DND-41 (cell line): ENCODE results near the gene PI4KB.

Experiments used
- ATAC-seq: fragments of 200-7000 bp; cut with Tn5 transposase; 3 replicates; pipeline ENCODE4 v1.9.1; 2021; ENCODE audit warnings: low read depth; ENCODE audit not compliant: insufficient read depth
- DNase-seq: peaks from one replicate; pipeline ENCODE4 v3.0.0-alpha.2; 2020
- H2AFZ ChIP-seq: 2 replicates; pipeline ENCODE4 v1.6.0; 2012; ENCODE audit warnings: low read depth, low read length
- H3K27ac ChIP-seq: 2 replicates; pipeline ENCODE4 v1.5.1; 2012; ENCODE audit warnings: low read length, inconsistent platforms
- H3K27me3 ChIP-seq: fragments of 200-600 bp; sonication (generic); 2 replicates; pipeline ENCODE4 v1.6.0; 2012; ENCODE audit warnings: low read length, mild to moderate bottlenecking, inconsistent platforms; ENCODE audit not compliant: insufficient read depth, poor library complexity
- H3K36me3 ChIP-seq: 2 replicates; pipeline ENCODE4 v1.5.1; 2012; ENCODE audit warnings: low read length, inconsistent platforms; ENCODE audit not compliant: insufficient read depth
- H3K4me1 ChIP-seq: 2 replicates; pipeline ENCODE4 v1.5.1; 2012; ENCODE audit warnings: mild to moderate bottlenecking, low read length; ENCODE audit not compliant: insufficient read depth
- H3K4me2 ChIP-seq: 2 replicates; pipeline ENCODE4 v1.6.0; 2012; ENCODE audit warnings: mild to moderate bottlenecking, moderate library complexity, low read length, inconsistent platforms; ENCODE audit not compliant: insufficient read depth
- H3K4me3 ChIP-seq, 2 experiments: fragments of 200-600 bp in 1 of 2; shearing (Covaris generic) in 1 of 2; 2 replicates each; pipeline ENCODE4 v1.5.1; 2012 to 2016; ENCODE audit warnings: inconsistent platforms in 2 of 2, low read length in 2 of 2, mild to moderate bottlenecking in 2 of 2, low read depth in 1 of 2, moderate library complexity in 1 of 2
- H3K79me2 ChIP-seq: 2 replicates; pipeline ENCODE4 v1.6.0; 2012; ENCODE audit warnings: low read length, inconsistent platforms; ENCODE audit not compliant: insufficient read depth
- H3K9ac ChIP-seq: 2 replicates; pipeline ENCODE4 v1.6.0; 2012; ENCODE audit warnings: low read depth, mild to moderate bottlenecking, inconsistent platforms, low read length, moderate library complexity
- H3K9me3 ChIP-seq: 2 replicates; pipeline ENCODE4 v1.5.1; 2012; ENCODE audit warnings: low read length, moderate library complexity, mild to moderate bottlenecking, inconsistent platforms; ENCODE audit not compliant: insufficient read depth, severe bottlenecking
- H4K20me1 ChIP-seq: 2 replicates; pipeline ENCODE4 v1.6.0; 2012; ENCODE audit warnings: low read length; ENCODE audit not compliant: insufficient read depth
- CTCF ChIP-seq: IDR thresholded peaks from 2 replicates; pipeline ENCODE4 v1.5.1; 2012; ENCODE audit warnings: borderline replicate concordance, low read length, moderate library complexity, mild to moderate bottlenecking; ENCODE audit not compliant: poor library complexity, severe bottlenecking; ENCODE audit errors: extremely low read depth
- EZH2 ChIP-seq: IDR thresholded peaks from 3 replicates; pipeline ENCODE4 v1.6.1; 2012; ENCODE audit warnings: borderline replicate concordance, low read depth, mild to moderate bottlenecking, moderate library complexity, low read length, inconsistent platforms; ENCODE audit not compliant: severe bottlenecking

PI4KB gene

DNA sequence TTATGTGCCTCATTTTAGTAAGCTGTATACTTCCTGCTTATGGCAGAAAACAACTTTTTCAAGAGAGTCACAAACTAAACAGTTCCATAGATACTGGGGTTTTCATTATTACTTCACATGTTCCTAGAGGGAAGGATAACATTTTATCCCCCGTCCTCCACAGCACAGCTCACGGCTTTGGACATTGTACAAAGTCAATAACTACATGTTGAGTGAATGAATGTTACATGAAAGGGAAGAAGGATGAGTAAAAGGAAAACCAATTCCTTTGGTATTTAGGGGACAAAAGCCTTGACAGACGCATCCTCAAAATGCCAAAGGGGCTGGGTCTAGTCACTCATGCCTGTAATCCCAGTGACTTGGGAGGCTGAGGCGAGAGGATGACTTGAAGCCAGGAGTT, 14.8 kb downstream of the PI4KB start:
- H3K36me3 ChIP-seq = peaks cover 92% of the 10 kb centered on the region
- no peak overlapping the region for H2AFZ ChIP-seq
- no peak for TF ChIP-seq CTCF
- TF ChIP-seq EZH2 = no peak
- peaks cover 12% of the 10 kb centered on the region for H4K20me1 ChIP-seq
- H3K4me1 ChIP-seq = no peaks in the 10 kb centered on the region
- H3K9ac ChIP-seq = no peak overlapping the region
- no peak for ATAC-seq
- H3K27ac ChIP-seq = no peak overlapping the region
- DNase-seq = no peak
- no peaks in the 10 kb centered on the region for H3K9me3 ChIP-seq
- peaks cover 11% of the 10 kb centered on the region; the same call in 1 of the 2 replicates for H3K79me2 ChIP-seq
- no peak overlapping the region for H3K4me3 ChIP-seq
- no peaks in the 10 kb centered on the region for H3K27me3 ChIP-seq
- H3K4me2 ChIP-seq = no peak overlapping the region

DNA sequence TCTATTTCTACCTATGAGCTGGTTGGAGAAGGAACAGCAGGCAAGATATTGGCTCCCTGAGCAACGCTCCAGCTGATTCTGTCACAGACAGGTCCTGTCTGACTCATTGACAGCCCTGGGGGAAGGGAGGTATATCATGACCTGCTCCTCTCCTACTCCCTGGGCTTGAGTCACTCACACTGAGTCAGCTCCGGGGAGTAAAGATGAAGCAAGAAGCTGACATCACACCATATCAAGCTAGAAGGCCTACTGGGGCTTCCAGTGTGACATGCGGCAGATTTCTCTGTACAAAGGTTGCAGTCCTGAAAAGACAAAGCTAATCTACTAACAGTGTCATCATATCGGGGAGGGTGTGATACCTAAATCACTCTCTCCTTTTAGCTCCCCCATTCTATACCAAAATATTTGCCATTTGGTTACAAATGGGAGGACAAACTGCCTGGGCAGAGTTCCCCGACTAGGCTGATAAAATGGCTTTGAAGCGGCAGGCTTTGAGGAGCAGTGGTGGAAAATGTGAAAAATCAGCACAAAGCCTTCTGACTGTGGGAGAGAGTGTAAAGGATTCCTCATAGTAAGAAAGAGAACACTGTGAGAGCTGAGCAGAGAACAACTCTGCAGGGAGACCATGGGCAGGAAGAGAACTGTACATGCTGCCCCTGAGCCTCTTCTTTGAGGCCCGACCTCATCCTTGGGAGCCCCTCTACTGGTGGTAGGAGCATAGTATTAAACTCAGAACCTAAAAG, 15.5 kb downstream of the PI4KB start:
- DNase-seq (no peak), ATAC-seq (0 out of 3 replicates have a peak, but pooled peaks have one; percentile 22)
- no peak overlapping the region for H3K4me2 ChIP-seq
- no peak overlapping the region for H2AFZ ChIP-seq
- H3K4me1 ChIP-seq = no peaks in the 10 kb centered on the region
- no peak overlapping the region for H3K27ac ChIP-seq
- no peak overlapping the region for H3K4me3 ChIP-seq
- peaks cover 12% of the 10 kb centered on the region for H4K20me1 ChIP-seq
- TF ChIP-seq EZH2 = no peak
- no peak for TF ChIP-seq CTCF
- no peaks in the 10 kb centered on the region for H3K9me3 ChIP-seq
- no peak overlapping the region for H3K9ac ChIP-seq
- H3K27me3 ChIP-seq = no peaks in the 10 kb centered on the region
- peaks cover 11% of the 10 kb centered on the region; the same call in 1 of the 2 replicates for H3K79me2 ChIP-seq
- H3K36me3 ChIP-seq = peaks cover 95% of the 10 kb centered on the region

GRCh38 chr1:151311011-151311410, 16.2 kb downstream of the PI4KB start:
- no peak for TF ChIP-seq EZH2
- no peak for TF ChIP-seq CTCF
- H3K4me1 ChIP-seq = no peaks in the 10 kb centered on the region
- H3K79me2 ChIP-seq = peaks cover 11% of the 10 kb centered on the region; the same call in 1 of the 2 replicates
- no peaks in the 10 kb centered on the region for H3K27me3 ChIP-seq
- H2AFZ ChIP-seq = no peak overlapping the region
- no peaks in the 10 kb centered on the region for H3K9me3 ChIP-seq
- no peak for ATAC-seq
- no peak overlapping the region for H3K4me2 ChIP-seq
- peaks cover 12% of the 10 kb centered on the region for H4K20me1 ChIP-seq
- no peak overlapping the region for H3K27ac ChIP-seq
- no peak overlapping the region for H3K9ac ChIP-seq
- peaks cover 96% of the 10 kb centered on the region for H3K36me3 ChIP-seq
- DNase-seq = no peak
- H3K4me3 ChIP-seq = no peak overlapping the region
